IMR-90 (cell line): ENCODE results near the gene AGR3. TPM values are rescaled to one million over a fixed set of nuclear protein-coding genes. Genes with fewer than 3 reads are reported as not detected.

ENCODE experiments used
- ATAC-seq: fragments of 200-7000 bp; cut with Tn5 transposase; 2 replicates; pipeline ENCODE4 v1.9.1; 2020; ENCODE audit warnings: low read depth, mild to moderate bottlenecking, moderate library complexity
- BruUV-seq: library from RNA; stranded (reverse); fragments of 400-500 nt; replicated peaks from 2 replicates; lab custom pipeline; 2021; lab: Mats Ljungman, UMichigan
- CTCF ChIA-PET: fragments of 300-600 bp; formaldehyde crosslinking; extraction: SDS; loops from one replicate; lab custom pipeline; 2021; ENCODE audit warnings: antibody characterized with exemption; lab: Yijun Ruan, JAX
- POLR2A ChIA-PET: fragments of 300-600 bp; sonication (Branson Sonifier 250); formaldehyde crosslinking; loops from one replicate; lab custom pipeline; 2022; ENCODE audit warnings: antibody characterized with exemption; ENCODE audit not compliant: unreplicated experiment; lab: Charles Lee
- DNase-seq: peaks from one replicate; pipeline ENCODE4 v3.0.0; 2013
- H2AFZ ChIP-seq: replicated peaks from 2 replicates; pipeline ENCODE3; 2013; ENCODE audit warnings: low read length, mild to moderate bottlenecking; ENCODE audit not compliant: poor library complexity
- H2AK5ac ChIP-seq: 2 replicates; pipeline ENCODE4 v1.6.1; 2013; ENCODE audit warnings: low read depth, low read length, inconsistent platforms
- H2AK9ac ChIP-seq: replicated peaks from 2 replicates; pipeline ENCODE3; 2013; ENCODE audit warnings: mild to moderate bottlenecking, low read depth, low read length, moderate library complexity; ENCODE audit not compliant: poor library complexity
- H2BK120ac ChIP-seq: 2 replicates; pipeline ENCODE4 v1.6.1; 2013; ENCODE audit warnings: low read depth, low read length, inconsistent platforms
- H2BK15ac ChIP-seq: 3 replicates; pipeline ENCODE4 v1.6.1; 2013; ENCODE audit warnings: low read depth, low read length, inconsistent platforms
- H2BK20ac ChIP-seq: 2 replicates; pipeline ENCODE4 v1.6.1; 2013; ENCODE audit warnings: low read depth, mild to moderate bottlenecking, inconsistent platforms, low read length, moderate library complexity
- H2BK5ac ChIP-seq: 2 replicates; pipeline ENCODE4 v1.6.1; 2013; ENCODE audit warnings: mild to moderate bottlenecking, low read depth, low read length, inconsistent platforms; ENCODE audit not compliant: poor library complexity, severe bottlenecking
- H3K14ac ChIP-seq: replicated peaks from 2 replicates; pipeline ENCODE4 v1.6.1; 2013; ENCODE audit warnings: low read depth, low read length, inconsistent platforms
- H3K18ac ChIP-seq: 2 replicates; pipeline ENCODE4 v1.6.1; 2013; ENCODE audit warnings: low read depth, low read length, control low read depth
- H3K23ac ChIP-seq: 2 replicates; pipeline ENCODE4 v1.6.1; 2013; ENCODE audit warnings: low read depth, low read length, inconsistent platforms
- H3K27ac ChIP-seq: 2 replicates; pipeline ENCODE4 v1.5.1; 2013; ENCODE audit warnings: mild to moderate bottlenecking, control low read depth, low read length; ENCODE audit not compliant: insufficient read depth
- H3K27me3 ChIP-seq: 2 replicates; pipeline ENCODE4 v1.6.1; 2013; ENCODE audit warnings: low read length; ENCODE audit not compliant: control insufficient read depth, insufficient read depth
- H3K36me3 ChIP-seq: 2 replicates; pipeline ENCODE4 v1.6.1; 2013; ENCODE audit warnings: low read length, mixed read lengths; ENCODE audit not compliant: control insufficient read depth, insufficient read depth
- H3K4ac ChIP-seq: 2 replicates; pipeline ENCODE4 v1.6.1; 2013; ENCODE audit warnings: low read depth, low read length, inconsistent platforms
- H3K4me1 ChIP-seq: 2 replicates; pipeline ENCODE4 v1.6.1; 2013; ENCODE audit warnings: low read length, mixed read lengths; ENCODE audit not compliant: control insufficient read depth, insufficient read depth
- H3K4me2 ChIP-seq: 2 replicates; pipeline ENCODE4 v1.6.1; 2013; ENCODE audit warnings: low read depth, mild to moderate bottlenecking, control low read depth, low read length, moderate library complexity
- H3K4me3 ChIP-seq: 2 replicates; pipeline ENCODE4 v1.5.1; 2013; ENCODE audit warnings: low read depth, mild to moderate bottlenecking, control low read depth, low read length, moderate library complexity; ENCODE audit not compliant: insufficient read depth
- H3K56ac ChIP-seq: 2 replicates; pipeline ENCODE4 v1.6.1; 2013; ENCODE audit warnings: low read length, inconsistent platforms; ENCODE audit not compliant: insufficient read depth; ENCODE audit errors: extremely low read depth
- H3K79me1 ChIP-seq, 2 experiments: 2 replicates each; pipeline ENCODE4 v1.6.1; 2013; ENCODE audit warnings: low read length in 2 of 2, inconsistent platforms in 1 of 2, low read depth in 1 of 2
- H3K9ac ChIP-seq: 2 replicates; pipeline ENCODE4 v1.6.1; 2013; ENCODE audit warnings: low read depth, low read length, control low read depth
- H3K9me1 ChIP-seq: 2 replicates; pipeline ENCODE4 v1.6.1; 2013; ENCODE audit warnings: low read length, inconsistent platforms; ENCODE audit not compliant: insufficient read depth
- H3K9me3 ChIP-seq: 2 replicates; pipeline ENCODE4 v1.6.1; 2013; ENCODE audit warnings: low read length; ENCODE audit not compliant: control insufficient read depth, insufficient read depth
- H4K20me1 ChIP-seq: 2 replicates; pipeline ENCODE4 v1.6.1; 2013; ENCODE audit warnings: low read length, inconsistent platforms; ENCODE audit not compliant: insufficient read depth
- H4K5ac ChIP-seq: 2 replicates; pipeline ENCODE4 v1.6.1; 2013; ENCODE audit warnings: mild to moderate bottlenecking, low read depth, low read length, control low read depth
- H4K8ac ChIP-seq, 2 experiments: 2 replicates each; pipeline ENCODE4 v1.6.1; 2013; ENCODE audit warnings: low read depth in 2 of 2, low read length in 2 of 2, control low read depth in 1 of 2, inconsistent platforms in 1 of 2
- H4K91ac ChIP-seq: 2 replicates; pipeline ENCODE4 v1.6.1; 2013; ENCODE audit warnings: low read depth, low read length, inconsistent platforms; ENCODE audit not compliant: insufficient read depth
- BHLHE40 ChIP-seq: fragments of 150-350 bp; IDR thresholded peaks from 2 replicates; pipeline ENCODE4 v1.6.1; 2016; ENCODE audit warnings: mild to moderate bottlenecking, low read depth, low read length
- CEBPB ChIP-seq: IDR thresholded peaks from 2 replicates; pipeline ENCODE4 v1.6.1; 2012; ENCODE audit warnings: low read depth, low read length, improper control_type of control experiment
- CHD1 ChIP-seq: IDR thresholded peaks from 2 replicates; pipeline ENCODE4 v1.6.1; 2012; ENCODE audit warnings: low read depth, low read length, improper control_type of control experiment
- FOS ChIP-seq: fragments of 150-350 bp; IDR thresholded peaks from 2 replicates; pipeline ENCODE4 v1.6.1; 2016; ENCODE audit warnings: low read depth, low read length
- MAFK ChIP-seq: IDR thresholded peaks from 2 replicates; pipeline ENCODE4 v1.6.1; 2012; ENCODE audit warnings: low read depth, low read length, improper control_type of control experiment
- MAZ ChIP-seq: IDR thresholded peaks from 2 replicates; pipeline ENCODE4 v1.6.1; 2012; ENCODE audit warnings: low read depth, mild to moderate bottlenecking, low read length, improper control_type of control experiment, moderate library complexity, borderline replicate concordance
- MXI1 ChIP-seq: IDR thresholded peaks from 2 replicates; pipeline ENCODE4 v1.6.1; 2012; ENCODE audit warnings: low read depth, mild to moderate bottlenecking, low read length, moderate library complexity, borderline replicate concordance
- NFE2L2 ChIP-seq: fragments of 150-350 bp; IDR thresholded peaks from 2 replicates; pipeline ENCODE4 v1.6.1; 2016; ENCODE audit warnings: low read depth, mild to moderate bottlenecking, low read length
- POLR2A ChIP-seq: IDR thresholded peaks from 2 replicates; pipeline ENCODE4 v1.6.1; 2012; ENCODE audit warnings: mild to moderate bottlenecking, low read depth, low read length
- RAD21 ChIP-seq: IDR thresholded peaks from 2 replicates; pipeline ENCODE4 v1.6.1; 2012; ENCODE audit warnings: low read length, improper control_type of control experiment
- RCOR1 ChIP-seq: IDR thresholded peaks from 2 replicates; pipeline ENCODE4 v1.6.1; 2012; ENCODE audit warnings: mild to moderate bottlenecking, low read length, improper control_type of control experiment; ENCODE audit not compliant: insufficient replicate concordance
- RFX5 ChIP-seq: IDR thresholded peaks from 2 replicates; pipeline ENCODE4 v1.8.0; 2012; ENCODE audit warnings: low read depth, mild to moderate bottlenecking, low read length, moderate library complexity
- SMC3 ChIP-seq: fragments of 150-350 bp; IDR thresholded peaks from 2 replicates; pipeline ENCODE4 v1.6.1; 2016; ENCODE audit warnings: low read depth, mild to moderate bottlenecking, antibody characterized with exemption, low read length, moderate library complexity
- WGBS, 2 experiments: methylation state at CpG; one replicate each; pipeline versions ENCODE4 v1.1.5 to v1.1.7; 2013; ENCODE audit warnings: missing lambda C conversion rate in 2 of 2; ENCODE audit not compliant: insufficient read length in 1 of 2; ENCODE audit errors: extremely low coverage in 2 of 2; 5-methylcytosine and 5-hydroxymethylcytosine counted together
- dilution Hi-C: fragments of 300-500 bp; cut with HindIII; formaldehyde crosslinking; loops from one replicate; pipeline ENCODE4 v1.14.3; 2018; ENCODE audit warnings: low sequenced_read_pairs; ENCODE audit not compliant: unreplicated experiment
- in situ Hi-C: fragments of 300-500 bp; cut with MboI; formaldehyde crosslinking; loops from 3 replicates; pipeline ENCODE4 v1.14.3; 2019; ENCODE audit warnings: low sequenced_read_pairs, inconsistent platforms, mixed read lengths
- intact Hi-C: fragments of 100-400 bp; cut with micrococcal nuclease; formaldehyde crosslinking; loops from 2 replicates; pipeline ENCODE4 v1.10.0; 2022
- polyA plus RNA-seq, 3 experiments: library from polyadenylated mRNA; depleted of rRNA; stranded (reverse); fragments of >200 nt; gene quantifications; 2 replicates each; pipeline ENCODE4 v1.2.3, GENCODE V29; 2012; ENCODE audit warnings: low replicate concordance in 1 of 3
- total RNA-seq: library from RNA; depleted of rRNA; stranded (reverse); fragments of >200 nt; gene quantifications from 2 replicates; pipeline ENCODE4 v1.2.3, GENCODE V29; 2012
- TF ChIP-seq, protein P1 (sequence below): conservative IDR thresholded peaks from 2 replicates; pipeline ENCODE4 v1.5.1; 2012; ENCODE audit warnings: mild to moderate bottlenecking, low read depth, low read length, improper control_type of control experiment
- TF ChIP-seq, protein P2 (sequence below): fragments of 150-350 bp; IDR thresholded peaks from 2 replicates; pipeline ENCODE4 v1.6.1; 2017; ENCODE audit warnings: mild to moderate bottlenecking, antibody characterized with exemption, low read length, low read depth
- TF ChIP-seq, protein P3 (sequence below): fragments of 150-350 bp; IDR thresholded peaks from 2 replicates; pipeline ENCODE4 v1.6.1; 2016; ENCODE audit warnings: low read depth, mild to moderate bottlenecking, low read length, moderate library complexity, borderline replicate concordance

AGR3 gene
- total and polyA plus RNA-seq, 2 of the 4 experiments (the other 2 are of a cell fraction): not detected

DNA sequence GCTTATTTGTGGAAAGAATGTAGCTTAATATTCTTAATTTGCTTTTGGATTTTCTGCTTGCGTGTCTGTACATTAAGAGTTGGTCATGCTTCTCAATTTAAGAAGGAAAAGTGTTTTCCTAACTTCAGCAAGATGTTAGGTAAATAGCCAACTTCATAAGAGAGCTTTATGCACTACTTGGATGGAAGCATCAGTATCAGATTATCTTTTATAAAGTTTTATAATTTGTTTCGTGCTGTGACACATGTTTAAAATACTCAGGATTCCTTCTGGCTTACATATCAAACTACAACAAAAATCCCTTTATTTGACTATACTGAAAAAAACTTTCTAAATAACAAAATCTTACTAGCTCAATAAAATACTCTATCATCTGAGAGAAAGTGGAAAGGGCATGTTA is 42.1 kb downstream of the AGR3 start:
- intact Hi-C loops (no loop called here), in situ Hi-C loops (no loop called here), dilution Hi-C loops (no loop called here)
- H3K9ac ChIP-seq: no peak overlapping the region
- H4K91ac ChIP-seq: no peak overlapping the region
- peak; percentile 41 for DNase-seq
- H3K18ac ChIP-seq: peak overlapping the region; percentile 87; the same call in 1 of the 2 replicates
- H3K27me3 ChIP-seq: no peaks in the 10 kb centered on the region; the same call in 1 of the 2 replicates
- POLR2A ChIA-PET: no interaction called here
- no peak overlapping the region for H3K56ac ChIP-seq
- no TSS peak for BruUV-seq
- H3K4me3 ChIP-seq: no peak overlapping the region
- H3K4me2 ChIP-seq: peak overlapping the region; percentile 60
- H3K4me1 ChIP-seq: peaks cover 9% of the 10 kb centered on the region
- H2BK120ac ChIP-seq: peak overlapping the region; percentile 15; the same call in 1 of the 2 replicates
- no peak overlapping the region for H2BK15ac ChIP-seq
- CTCF ChIA-PET: interaction anchor here (0.8 kb wide), 1 partner anchor 10 kb away, joined by 3 read pairs; no protein-coding TSS in a partner anchor
- peak overlapping the region; percentile 32; the same call in 1 of the 2 replicates for H3K27ac ChIP-seq
- H3K4ac ChIP-seq: peak overlapping the region; percentile 4; the same call in 1 of the 2 replicates
- no peaks in the 10 kb centered on the region for H3K9me3 ChIP-seq
- no peaks in the 10 kb centered on the region for H3K9me1 ChIP-seq
- H2BK5ac ChIP-seq: peak overlapping the region; percentile 18
- no peak overlapping the region for H2AFZ ChIP-seq
- no peaks in the 10 kb centered on the region for H4K20me1 ChIP-seq
- peak overlapping the region; percentile 87; the same call in 1 of the 2 replicates for H4K5ac ChIP-seq
- H3K23ac ChIP-seq: no peak overlapping the region
- TF ChIP-seq, protein P1, sequence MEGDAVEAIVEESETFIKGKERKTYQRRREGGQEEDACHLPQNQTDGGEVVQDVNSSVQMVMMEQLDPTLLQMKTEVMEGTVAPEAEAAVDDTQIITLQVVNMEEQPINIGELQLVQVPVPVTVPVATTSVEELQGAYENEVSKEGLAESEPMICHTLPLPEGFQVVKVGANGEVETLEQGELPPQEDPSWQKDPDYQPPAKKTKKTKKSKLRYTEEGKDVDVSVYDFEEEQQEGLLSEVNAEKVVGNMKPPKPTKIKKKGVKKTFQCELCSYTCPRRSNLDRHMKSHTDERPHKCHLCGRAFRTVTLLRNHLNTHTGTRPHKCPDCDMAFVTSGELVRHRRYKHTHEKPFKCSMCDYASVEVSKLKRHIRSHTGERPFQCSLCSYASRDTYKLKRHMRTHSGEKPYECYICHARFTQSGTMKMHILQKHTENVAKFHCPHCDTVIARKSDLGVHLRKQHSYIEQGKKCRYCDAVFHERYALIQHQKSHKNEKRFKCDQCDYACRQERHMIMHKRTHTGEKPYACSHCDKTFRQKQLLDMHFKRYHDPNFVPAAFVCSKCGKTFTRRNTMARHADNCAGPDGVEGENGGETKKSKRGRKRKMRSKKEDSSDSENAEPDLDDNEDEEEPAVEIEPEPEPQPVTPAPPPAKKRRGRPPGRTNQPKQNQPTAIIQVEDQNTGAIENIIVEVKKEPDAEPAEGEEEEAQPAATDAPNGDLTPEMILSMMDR: no peak
- TF ChIP-seq RFX5: no peak
- no peak for TF ChIP-seq MAZ
- TF ChIP-seq, protein P2, sequence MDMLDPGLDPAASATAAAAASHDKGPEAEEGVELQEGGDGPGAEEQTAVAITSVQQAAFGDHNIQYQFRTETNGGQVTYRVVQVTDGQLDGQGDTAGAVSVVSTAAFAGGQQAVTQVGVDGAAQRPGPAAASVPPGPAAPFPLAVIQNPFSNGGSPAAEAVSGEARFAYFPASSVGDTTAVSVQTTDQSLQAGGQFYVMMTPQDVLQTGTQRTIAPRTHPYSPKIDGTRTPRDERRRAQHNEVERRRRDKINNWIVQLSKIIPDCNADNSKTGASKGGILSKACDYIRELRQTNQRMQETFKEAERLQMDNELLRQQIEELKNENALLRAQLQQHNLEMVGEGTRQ: no peak
- no peak for TF ChIP-seq NFE2L2
- TF ChIP-seq CEBPB: no peak
- TF ChIP-seq BHLHE40: no peak
- TF ChIP-seq RCOR1: no peak
- no peak for TF ChIP-seq POLR2A
- no peak for TF ChIP-seq CHD1
- TF ChIP-seq MAFK: no peak
- no peak for TF ChIP-seq FOS
- no peak for TF ChIP-seq SMC3
- TF ChIP-seq, protein P3, sequence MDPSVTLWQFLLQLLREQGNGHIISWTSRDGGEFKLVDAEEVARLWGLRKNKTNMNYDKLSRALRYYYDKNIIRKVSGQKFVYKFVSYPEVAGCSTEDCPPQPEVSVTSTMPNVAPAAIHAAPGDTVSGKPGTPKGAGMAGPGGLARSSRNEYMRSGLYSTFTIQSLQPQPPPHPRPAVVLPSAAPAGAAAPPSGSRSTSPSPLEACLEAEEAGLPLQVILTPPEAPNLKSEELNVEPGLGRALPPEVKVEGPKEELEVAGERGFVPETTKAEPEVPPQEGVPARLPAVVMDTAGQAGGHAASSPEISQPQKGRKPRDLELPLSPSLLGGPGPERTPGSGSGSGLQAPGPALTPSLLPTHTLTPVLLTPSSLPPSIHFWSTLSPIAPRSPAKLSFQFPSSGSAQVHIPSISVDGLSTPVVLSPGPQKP: no peak
- no peak for TF ChIP-seq MXI1
- no peak for TF ChIP-seq RAD21
- H3K79me1 ChIP-seq: no peaks in the 10 kb centered on the region
- no peak overlapping the region for H3K14ac ChIP-seq
- no peak overlapping the region for H2AK9ac ChIP-seq
- peak overlapping the region; percentile 35; the same call in 1 of the 2 replicates for H2BK20ac ChIP-seq
- H3K36me3 ChIP-seq: no peaks in the 10 kb centered on the region
- no CpG with 5 or more reads among the region's 2 CpGs for WGBS, 2 experiments
- H2AK5ac ChIP-seq: no peak overlapping the region
- ATAC-seq: peak; percentile 77
- no peak overlapping the region for H4K8ac ChIP-seq
